Measurements from ENCODE around the gene GDNF.
"Not testable (repeated sequence)": the region's sequence is repeated elsewhere in the genome, so short reads cannot be mapped to it uniquely, and the experiment has no call there.

The GDNF gene

DNA sequence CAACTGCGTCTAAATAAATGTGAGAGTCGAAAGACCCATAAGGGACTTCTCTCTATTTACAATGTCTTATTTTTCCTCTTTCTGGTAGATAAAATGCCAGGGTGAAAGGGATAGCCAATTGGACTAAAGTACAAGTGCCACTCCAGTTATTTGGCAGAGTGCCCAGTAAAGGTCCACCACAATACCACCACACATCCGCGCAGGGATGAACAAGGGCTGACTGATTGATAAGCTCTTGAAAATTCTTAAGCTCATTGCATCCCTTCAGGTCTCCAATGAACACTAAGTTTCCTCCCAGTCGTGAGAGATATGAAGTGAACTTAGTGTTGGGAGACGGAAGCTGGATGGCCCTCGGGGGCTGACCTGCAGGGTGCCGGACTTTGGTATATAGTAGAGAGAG, 58.4 kb downstream of the GDNF start:
- H3K9me3 ChIP-seq (ENCODE audit: control insufficient read depth, low read length); H4K91ac ChIP-seq (ENCODE audit: low read length); H3K36me3 ChIP-seq (ENCODE audit: control insufficient read depth in 1 of 2, insufficient read depth in 2 of 2, low read depth in 1 of 2, low read length in 2 of 2); H3K14ac ChIP-seq (ENCODE audit: low read length in 2 of 2); H3K4me1 ChIP-seq (ENCODE audit: control insufficient read depth, insufficient read depth, low read depth, low read length); H3K79me1 ChIP-seq (replicated peaks; ENCODE audit: low read length, poor library complexity, severe bottlenecking); H2BK120ac ChIP-seq (ENCODE audit: low read depth, low read length); H3K27me3 ChIP-seq (ENCODE audit: control insufficient read depth in 1 of 2, insufficient read depth in 1 of 2, low read length in 2 of 2); H3K27ac ChIP-seq (ENCODE audit: low read length, poor library complexity, severe bottlenecking); H2BK15ac ChIP-seq (ENCODE audit: low read depth, poor library complexity, severe bottlenecking); DNase-seq; H2BK5ac ChIP-seq (ENCODE audit: low read depth, low read length, poor library complexity, severe bottlenecking); H3K4me3 ChIP-seq (ENCODE audit: insufficient read depth in 1 of 2, low read depth in 1 of 2, low read length in 2 of 2); H2AFZ ChIP-seq (ENCODE audit: low read depth, low read length); H3K9ac ChIP-seq (ENCODE audit: low read length); H3K18ac ChIP-seq (ENCODE audit: low read depth in 1 of 2, low read length in 2 of 2); H3K4ac ChIP-seq (ENCODE audit: low read depth in 1 of 2, low read length in 2 of 2); H3K4me2 ChIP-seq (ENCODE audit: low read length, poor library complexity, severe bottlenecking); H4K8ac ChIP-seq (ENCODE audit: low read length); H3K23ac ChIP-seq (ENCODE audit: low read length in 2 of 2); H2AK5ac ChIP-seq (ENCODE audit: low read length, severe bottlenecking); H2BK12ac ChIP-seq (ENCODE audit: low read length in 2 of 2): not testable (repeated sequence)
- WGBS, result 90% methylated on average over 8 of the region's 8 CpGs

DNA sequence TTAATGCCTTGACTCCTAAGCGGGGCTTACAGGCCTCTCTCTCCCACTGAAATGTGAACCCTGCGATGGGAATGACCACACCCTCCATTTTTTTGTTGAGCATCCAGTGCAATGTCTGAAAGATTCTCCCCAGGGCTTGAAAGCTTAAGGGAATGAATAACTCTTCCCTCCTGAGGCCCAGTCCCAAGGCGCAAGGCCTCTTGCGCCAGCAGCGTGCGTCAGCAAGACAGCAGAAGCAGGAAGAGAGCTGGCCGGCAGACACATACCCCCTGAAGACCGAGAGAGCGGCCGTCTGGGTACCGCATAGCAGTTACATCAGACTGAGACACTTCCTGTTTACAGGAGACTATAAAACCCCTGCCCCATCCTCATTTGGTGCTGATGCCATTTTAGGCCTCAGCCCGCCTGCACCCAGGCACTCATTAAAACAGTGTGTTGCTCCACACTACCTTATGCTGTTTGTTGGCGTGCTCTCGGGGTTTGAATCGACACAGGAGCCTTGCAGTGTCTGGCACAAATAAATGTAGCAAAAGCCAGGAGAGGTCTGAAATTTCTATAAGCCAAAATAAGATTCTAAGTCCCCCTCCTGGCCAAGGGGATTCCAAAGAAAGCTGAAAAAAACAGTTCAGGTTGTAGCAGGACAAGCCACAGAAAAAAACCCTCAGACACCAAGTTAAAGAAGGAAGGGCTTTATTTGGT, 62.3 kb downstream of the GDNF start:
- H3K4ac ChIP-seq (ENCODE audit: low read depth in 1 of 2, low read length in 2 of 2), result no peak overlapping the region
- no peak overlapping the region for H3K4me3 ChIP-seq (ENCODE audit: insufficient read depth in 1 of 2, low read depth in 1 of 2, low read length in 2 of 2)
- H3K27ac ChIP-seq (ENCODE audit: low read length, poor library complexity, severe bottlenecking), result no peak overlapping the region
- H2BK5ac ChIP-seq (ENCODE audit: low read depth, low read length, poor library complexity, severe bottlenecking), result no peak overlapping the region
- peak overlapping the region; percentile 14 for H4K91ac ChIP-seq (ENCODE audit: low read length)
- H3K79me1 ChIP-seq (replicated peaks; ENCODE audit: low read length, poor library complexity, severe bottlenecking), result no peaks in the 10 kb centered on the region
- H2BK12ac ChIP-seq (ENCODE audit: low read length in 2 of 2), result peak overlapping the region in 1 of 2 experiments; percentile 28
- DNase-seq, result peak; percentile 86
- peak overlapping the region in 1 of 2 experiments; percentile 45 for H3K18ac ChIP-seq (ENCODE audit: low read depth in 1 of 2, low read length in 2 of 2)
- H2BK15ac ChIP-seq (ENCODE audit: low read depth, poor library complexity, severe bottlenecking), result no peak overlapping the region
- 65% methylated on average over 15 of the region's 15 CpGs for WGBS
- H4K8ac ChIP-seq (ENCODE audit: low read length), result peak overlapping the region; percentile 76
- no peaks in the 10 kb centered on the region for H3K27me3 ChIP-seq (ENCODE audit: control insufficient read depth in 1 of 2, insufficient read depth in 1 of 2, low read length in 2 of 2)
- H3K14ac ChIP-seq (ENCODE audit: low read length in 2 of 2), result no peak overlapping the region
- H2BK120ac ChIP-seq (ENCODE audit: low read depth, low read length), result no peak overlapping the region
- no peak overlapping the region for H2AFZ ChIP-seq (ENCODE audit: low read depth, low read length)
- H3K9ac ChIP-seq (ENCODE audit: low read length), result no peak overlapping the region
- H3K9me3 ChIP-seq (ENCODE audit: control insufficient read depth, low read length), result peaks cover 7% of the 10 kb centered on the region
- peaks cover 5% of the 10 kb centered on the region for H3K4me1 ChIP-seq (ENCODE audit: control insufficient read depth, insufficient read depth, low read depth, low read length)
- H3K4me2 ChIP-seq (ENCODE audit: low read length, poor library complexity, severe bottlenecking), result no peak overlapping the region
- H2AK5ac ChIP-seq (ENCODE audit: low read length, severe bottlenecking), result no peak overlapping the region
- no peaks in the 10 kb centered on the region for H3K36me3 ChIP-seq (ENCODE audit: control insufficient read depth in 1 of 2, insufficient read depth in 2 of 2, low read depth in 1 of 2, low read length in 2 of 2)
- H3K23ac ChIP-seq (ENCODE audit: low read length in 2 of 2), result no peak overlapping the region

DNA sequence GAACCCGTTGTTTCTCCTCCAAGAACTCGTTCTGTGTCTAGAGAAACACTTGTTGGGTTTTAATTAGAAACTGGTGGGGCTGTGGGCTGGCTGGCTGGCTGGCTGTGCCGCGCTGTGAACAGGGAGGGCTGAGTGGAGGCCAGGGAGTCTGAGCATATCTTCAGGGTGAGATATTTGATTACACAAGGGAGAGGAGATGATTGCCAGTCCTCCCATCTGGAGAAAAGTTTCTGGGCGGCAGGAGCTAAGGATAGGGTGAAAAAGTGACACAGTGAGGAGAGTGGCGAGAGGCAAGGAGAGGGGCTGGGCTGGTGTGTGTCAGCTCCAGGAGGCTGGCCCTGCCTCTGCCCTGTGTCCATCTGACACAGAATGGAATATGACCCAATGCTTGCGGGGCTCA, 63.0 kb downstream of the GDNF start:
- Histone ChIP-seq H2BK12ac (ENCODE audit: low read length in 2 of 2) (peak overlapping the region in 1 of 2 experiments; percentile 28), H3K4me2 (ENCODE audit: low read length, poor library complexity, severe bottlenecking) (no peak overlapping the region), H3K27me3 (ENCODE audit: control insufficient read depth in 1 of 2, insufficient read depth in 1 of 2, low read length in 2 of 2) (no peaks in the 10 kb centered on the region), H3K18ac (ENCODE audit: low read depth in 1 of 2, low read length in 2 of 2) (no peak overlapping the region), H3K9me3 (ENCODE audit: control insufficient read depth, low read length) (peaks cover 7% of the 10 kb centered on the region), H3K23ac (ENCODE audit: low read length in 2 of 2) (no peak overlapping the region), H3K4ac (ENCODE audit: low read depth in 1 of 2, low read length in 2 of 2) (no peak overlapping the region), H2BK120ac (ENCODE audit: low read depth, low read length) (no peak overlapping the region), H2AFZ (ENCODE audit: low read depth, low read length) (no peak overlapping the region), H3K14ac (ENCODE audit: low read length in 2 of 2) (no peak overlapping the region), H4K91ac (ENCODE audit: low read length) (peak overlapping the region; percentile 34), H3K9ac (ENCODE audit: low read length) (no peak overlapping the region), H2AK5ac (ENCODE audit: low read length, severe bottlenecking) (no peak overlapping the region), H4K8ac (ENCODE audit: low read length) (peak overlapping the region; percentile 76), H3K4me3 (ENCODE audit: insufficient read depth in 1 of 2, low read depth in 1 of 2, low read length in 2 of 2) (no peak overlapping the region), H3K36me3 (ENCODE audit: control insufficient read depth in 1 of 2, insufficient read depth in 2 of 2, low read depth in 1 of 2, low read length in 2 of 2) (no peaks in the 10 kb centered on the region), H2BK5ac (ENCODE audit: low read depth, low read length, poor library complexity, severe bottlenecking) (no peak overlapping the region), H3K4me1 (ENCODE audit: control insufficient read depth, insufficient read depth, low read depth, low read length) (peaks cover 8% of the 10 kb centered on the region), H2BK15ac (ENCODE audit: low read depth, poor library complexity, severe bottlenecking) (no peak overlapping the region), H3K27ac (ENCODE audit: low read length, poor library complexity, severe bottlenecking) (no peak overlapping the region), H3K79me1 (replicated peaks; ENCODE audit: low read length, poor library complexity, severe bottlenecking) (no peaks in the 10 kb centered on the region)
- peak; percentile 81 for DNase-seq
- 79% methylated on average over 7 of the region's 7 CpGs for WGBS

DNA sequence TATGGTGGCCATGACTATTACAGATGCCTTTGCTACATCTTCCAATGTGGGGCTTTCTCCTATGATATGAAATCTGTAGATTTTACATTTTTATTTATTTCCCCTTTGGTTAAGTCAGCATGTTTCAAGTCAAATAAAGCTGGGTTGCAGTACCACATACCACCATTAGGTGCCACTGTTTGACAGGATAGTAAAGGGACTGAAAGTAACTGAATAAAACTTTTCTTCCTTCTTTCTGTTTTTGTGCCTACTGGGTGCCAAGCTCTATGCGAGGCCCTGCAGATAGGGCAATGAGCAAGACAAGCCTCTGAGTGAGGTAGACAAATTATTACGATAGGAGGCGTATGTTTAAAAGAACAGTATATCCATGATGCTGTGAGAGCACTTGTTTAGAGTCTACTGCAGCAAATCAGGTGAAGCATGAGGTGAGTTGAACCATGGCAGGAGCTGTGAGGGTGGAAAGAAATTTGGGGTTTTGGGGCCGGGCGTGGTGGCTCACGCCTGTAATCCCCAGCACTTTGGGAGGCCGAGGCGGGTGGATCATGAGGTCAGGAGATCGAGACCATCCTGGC, 64.8 kb downstream of the GDNF start:
- H3K9ac ChIP-seq (ENCODE audit: low read length), result no peak overlapping the region
- H3K27me3 ChIP-seq (ENCODE audit: control insufficient read depth in 1 of 2, insufficient read depth in 1 of 2, low read length in 2 of 2), result no peaks in the 10 kb centered on the region
- H3K4me1 ChIP-seq (ENCODE audit: control insufficient read depth, insufficient read depth, low read depth, low read length), result peaks cover 12% of the 10 kb centered on the region
- H3K4me3 ChIP-seq (ENCODE audit: insufficient read depth in 1 of 2, low read depth in 1 of 2, low read length in 2 of 2), result no peak overlapping the region
- no peak overlapping the region for H2AFZ ChIP-seq (ENCODE audit: low read depth, low read length)
- H3K4me2 ChIP-seq (ENCODE audit: low read length, poor library complexity, severe bottlenecking), result no peak overlapping the region
- no peak overlapping the region for H2AK5ac ChIP-seq (ENCODE audit: low read length, severe bottlenecking)
- no peak overlapping the region for H3K14ac ChIP-seq (ENCODE audit: low read length in 2 of 2)
- DNase-seq, result peak; percentile 33
- no peak overlapping the region for H2BK15ac ChIP-seq (ENCODE audit: low read depth, poor library complexity, severe bottlenecking)
- peaks cover 7% of the 10 kb centered on the region for H3K9me3 ChIP-seq (ENCODE audit: control insufficient read depth, low read length)
- H3K27ac ChIP-seq (ENCODE audit: low read length, poor library complexity, severe bottlenecking), result no peak overlapping the region
- no peak overlapping the region for H3K18ac ChIP-seq (ENCODE audit: low read depth in 1 of 2, low read length in 2 of 2)
- H2BK12ac ChIP-seq (ENCODE audit: low read length in 2 of 2), result no peak overlapping the region
- no peak overlapping the region for H4K91ac ChIP-seq (ENCODE audit: low read length)
- WGBS, result 98% methylated on average over 9 of the region's 9 CpGs
- no peak overlapping the region for H2BK5ac ChIP-seq (ENCODE audit: low read depth, low read length, poor library complexity, severe bottlenecking)
- no peak overlapping the region for H3K4ac ChIP-seq (ENCODE audit: low read depth in 1 of 2, low read length in 2 of 2)
- H3K79me1 ChIP-seq (replicated peaks; ENCODE audit: low read length, poor library complexity, severe bottlenecking), result no peaks in the 10 kb centered on the region
- H3K23ac ChIP-seq (ENCODE audit: low read length in 2 of 2), result no peak overlapping the region
- no peak overlapping the region for H2BK120ac ChIP-seq (ENCODE audit: low read depth, low read length)
- no peak overlapping the region for H4K8ac ChIP-seq (ENCODE audit: low read length)
- no peaks in the 10 kb centered on the region for H3K36me3 ChIP-seq (ENCODE audit: control insufficient read depth in 1 of 2, insufficient read depth in 2 of 2, low read depth in 1 of 2, low read length in 2 of 2)

Data from mesenchymal stem cell (in vitro differentiated cells and primary cell).